ENCODE measurements around the gene DMD. TPM values are rescaled to one million over a fixed set of nuclear protein-coding genes. Genes with fewer than 3 reads are reported as not detected.

DMD gene
- total RNA-seq, 3 donors from 2014 or later (not counting 1 experiment from before 2014, with no cell fraction given): not detected

DNA sequence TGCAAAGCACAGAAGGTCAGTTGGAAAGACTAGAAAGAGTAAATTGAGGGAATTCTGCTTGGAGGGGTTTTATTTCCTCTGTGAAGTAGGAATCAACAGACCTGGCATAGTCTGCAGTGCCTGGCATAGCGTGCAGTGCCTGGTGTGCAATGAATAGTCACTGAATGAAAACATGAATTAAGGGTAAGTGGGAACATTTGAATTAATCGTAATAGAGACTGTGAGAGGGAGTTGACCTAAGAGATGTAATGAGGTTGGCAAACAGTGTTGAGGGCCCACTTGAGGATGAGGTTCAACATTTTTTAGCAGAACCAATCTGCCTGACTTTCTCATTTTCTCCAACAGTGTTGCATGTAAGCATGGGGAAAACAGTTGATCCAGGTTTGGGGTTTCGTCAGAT lies 1762.3 kb downstream of the DMD start:
- H3K4me1 ChIP-seq (ENCODE audit: control insufficient read depth, insufficient read depth, low read length): no peaks in the 10 kb centered on the region
- no peak overlapping the region for H3K4me3 Mint-ChIP-seq
- no peak for ATAC-seq
- TF ChIP-seq, protein P1, sequence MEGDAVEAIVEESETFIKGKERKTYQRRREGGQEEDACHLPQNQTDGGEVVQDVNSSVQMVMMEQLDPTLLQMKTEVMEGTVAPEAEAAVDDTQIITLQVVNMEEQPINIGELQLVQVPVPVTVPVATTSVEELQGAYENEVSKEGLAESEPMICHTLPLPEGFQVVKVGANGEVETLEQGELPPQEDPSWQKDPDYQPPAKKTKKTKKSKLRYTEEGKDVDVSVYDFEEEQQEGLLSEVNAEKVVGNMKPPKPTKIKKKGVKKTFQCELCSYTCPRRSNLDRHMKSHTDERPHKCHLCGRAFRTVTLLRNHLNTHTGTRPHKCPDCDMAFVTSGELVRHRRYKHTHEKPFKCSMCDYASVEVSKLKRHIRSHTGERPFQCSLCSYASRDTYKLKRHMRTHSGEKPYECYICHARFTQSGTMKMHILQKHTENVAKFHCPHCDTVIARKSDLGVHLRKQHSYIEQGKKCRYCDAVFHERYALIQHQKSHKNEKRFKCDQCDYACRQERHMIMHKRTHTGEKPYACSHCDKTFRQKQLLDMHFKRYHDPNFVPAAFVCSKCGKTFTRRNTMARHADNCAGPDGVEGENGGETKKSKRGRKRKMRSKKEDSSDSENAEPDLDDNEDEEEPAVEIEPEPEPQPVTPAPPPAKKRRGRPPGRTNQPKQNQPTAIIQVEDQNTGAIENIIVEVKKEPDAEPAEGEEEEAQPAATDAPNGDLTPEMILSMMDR (IDR thresholded peaks at IDR 0.05): no peak
- no peaks in the 10 kb centered on the region for H3K4me1 Mint-ChIP-seq
- no peak overlapping the region for H3K27ac Mint-ChIP-seq
- H3K9me3 Mint-ChIP-seq: peaks cover 0 to 3% of the 10 kb centered on the region in 2 donors
- 93% methylated on average over 3 of the region's 3 CpGs for WGBS (ENCODE audit: insufficient coverage)
- no peaks in the 10 kb centered on the region for H3K9me3 ChIP-seq (ENCODE audit: control insufficient read depth, insufficient read depth, low read length)
- H3K27me3 ChIP-seq (ENCODE audit: control insufficient read depth, insufficient read depth, low read length): no peaks in the 10 kb centered on the region
- no peak overlapping the region for H3K27ac ChIP-seq (ENCODE audit: low read length)
- intact Hi-C loops (cut with micrococcal nuclease): no loop called here
- no peaks in the 10 kb centered on the region for H3K36me3 Mint-ChIP-seq
- no peak overlapping the region for H3K4me3 ChIP-seq (ENCODE audit: low read length)
- no peaks in the 10 kb centered on the region for H3K36me3 ChIP-seq (ENCODE audit: control insufficient read depth, insufficient read depth, low read length)
- H3K27me3 Mint-ChIP-seq (ENCODE audit: low read depth in 2 of 2): no peaks in the 10 kb centered on the region
- no peak for DNase-seq

DNA sequence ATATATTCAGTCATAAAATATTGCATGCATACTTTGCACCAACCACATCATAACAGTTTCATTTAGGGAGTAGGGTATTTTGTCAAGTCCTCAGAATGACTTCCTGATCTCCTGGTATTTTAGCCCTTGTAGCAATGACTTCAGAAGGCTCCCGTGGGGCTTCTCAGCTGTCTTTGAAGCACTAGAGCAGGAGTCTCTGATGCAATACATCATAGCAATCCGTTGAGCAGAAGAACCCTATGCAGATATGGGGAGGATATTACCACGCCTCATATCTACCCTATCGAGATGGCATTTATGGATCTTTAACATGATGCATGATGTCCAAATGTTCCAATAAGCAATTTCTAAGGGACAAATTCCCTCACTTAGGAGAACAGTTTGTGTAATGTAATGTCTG lies 1765.8 kb downstream of the DMD start:
- Mint-ChIP-seq H3K36me3 (no peaks in the 10 kb centered on the region), H3K27me3 (ENCODE audit: low read depth in 2 of 2) (no peaks in the 10 kb centered on the region), H3K4me3 (no peak overlapping the region), H3K27ac (no peak overlapping the region), H3K9me3 (peaks cover 0 to 3% of the 10 kb centered on the region in 2 donors), H3K4me1 (no peaks in the 10 kb centered on the region)
- no peaks in the 10 kb centered on the region for H3K36me3 ChIP-seq (ENCODE audit: control insufficient read depth, insufficient read depth, low read length)
- TF ChIP-seq, protein P1 (IDR thresholded peaks at IDR 0.05): no peak
- 79% methylated on average over 4 of the region's 4 CpGs for WGBS (ENCODE audit: insufficient coverage)
- intact Hi-C loops (cut with micrococcal nuclease): no loop called here
- ATAC-seq (no peak), DNase-seq (no peak)
- no peak overlapping the region for H3K27ac ChIP-seq (ENCODE audit: low read length)
- H3K4me3 ChIP-seq (ENCODE audit: low read length): no peak overlapping the region
- H3K9me3 ChIP-seq (ENCODE audit: control insufficient read depth, insufficient read depth, low read length): no peaks in the 10 kb centered on the region
- no peaks in the 10 kb centered on the region for H3K27me3 ChIP-seq (ENCODE audit: control insufficient read depth, insufficient read depth, low read length)
- H3K4me1 ChIP-seq (ENCODE audit: control insufficient read depth, insufficient read depth, low read length): no peaks in the 10 kb centered on the region

DNA sequence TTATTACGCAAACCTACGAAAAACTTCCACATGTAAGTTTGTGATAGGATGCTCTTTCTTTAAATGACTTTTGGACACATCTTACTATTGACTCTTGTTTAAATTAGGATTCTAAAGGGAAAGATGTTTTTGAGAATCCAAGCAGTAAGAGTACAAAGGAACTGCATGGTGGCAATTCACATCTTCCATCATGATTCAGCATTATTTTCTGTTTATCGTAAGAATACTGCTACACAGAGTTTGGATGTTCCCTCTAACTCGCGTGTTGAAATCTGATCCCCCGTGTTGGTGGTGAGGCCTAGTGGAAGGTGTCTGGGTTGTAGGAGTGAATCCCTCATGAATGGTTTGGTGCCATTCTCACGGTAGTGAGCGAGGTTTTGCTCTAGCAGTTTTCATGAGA lies 1767.7 kb downstream of the DMD start:
- DNase-seq (no peak), ATAC-seq (no peak)
- H3K9me3 ChIP-seq (ENCODE audit: control insufficient read depth, insufficient read depth, low read length): no peaks in the 10 kb centered on the region
- H3K4me1 Mint-ChIP-seq: no peaks in the 10 kb centered on the region
- WGBS (ENCODE audit: insufficient coverage): 89% methylated on average over 5 of the region's 8 CpGs
- H3K27ac ChIP-seq (ENCODE audit: low read length): no peak overlapping the region
- no peaks in the 10 kb centered on the region for H3K9me3 Mint-ChIP-seq
- no peak overlapping the region for H3K4me3 Mint-ChIP-seq
- H3K27me3 Mint-ChIP-seq (ENCODE audit: low read depth in 2 of 2): no peaks in the 10 kb centered on the region
- no peaks in the 10 kb centered on the region for H3K4me1 ChIP-seq (ENCODE audit: control insufficient read depth, insufficient read depth, low read length)
- TF ChIP-seq, protein P1 (IDR thresholded peaks at IDR 0.05): no peak
- H3K4me3 ChIP-seq (ENCODE audit: low read length): no peak overlapping the region
- H3K27me3 ChIP-seq (ENCODE audit: control insufficient read depth, insufficient read depth, low read length): no peaks in the 10 kb centered on the region
- no peak overlapping the region for H3K27ac Mint-ChIP-seq
- intact Hi-C loops (cut with micrococcal nuclease): no loop called here
- no peaks in the 10 kb centered on the region for H3K36me3 Mint-ChIP-seq
- no peaks in the 10 kb centered on the region for H3K36me3 ChIP-seq (ENCODE audit: control insufficient read depth, insufficient read depth, low read length)

DNA sequence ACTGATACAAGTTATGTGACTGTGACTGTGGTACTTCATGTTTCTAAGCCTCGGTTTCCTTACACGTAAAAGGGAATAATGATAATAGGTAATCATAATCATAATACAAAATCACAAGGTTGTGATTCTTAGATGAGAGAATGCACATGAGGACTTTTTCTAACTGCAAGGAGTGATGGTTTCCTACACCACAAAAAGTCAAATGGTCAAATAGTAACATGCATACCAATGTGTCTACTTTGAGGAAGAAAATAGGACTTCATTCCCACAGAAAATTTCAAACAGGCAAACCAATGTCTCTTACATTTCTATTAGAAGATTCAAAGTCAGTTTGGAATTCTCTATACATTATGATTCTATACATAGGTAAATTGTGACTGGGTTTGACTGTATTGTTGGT lies 1770.8 kb downstream of the DMD start:
- TF ChIP-seq, protein P1 (IDR thresholded peaks at IDR 0.05): no peak
- DNase-seq: no peak
- H3K36me3 ChIP-seq (ENCODE audit: control insufficient read depth, insufficient read depth, low read length): no peaks in the 10 kb centered on the region
- Mint-ChIP-seq H3K9me3 (no peaks in the 10 kb centered on the region), H3K4me3 (no peak overlapping the region), H3K4me1 (no peaks in the 10 kb centered on the region), H3K27me3 (ENCODE audit: low read depth in 2 of 2) (peaks cover 0 to 7% of the 10 kb centered on the region in 2 donors), H3K27ac (no peak overlapping the region), H3K36me3 (no peaks in the 10 kb centered on the region)
- no peaks in the 10 kb centered on the region for H3K27me3 ChIP-seq (ENCODE audit: control insufficient read depth, insufficient read depth, low read length)
- no peak overlapping the region for H3K4me3 ChIP-seq (ENCODE audit: low read length)
- intact Hi-C loops (cut with micrococcal nuclease): no loop called here
- H3K9me3 ChIP-seq (ENCODE audit: control insufficient read depth, insufficient read depth, low read length): no peaks in the 10 kb centered on the region
- WGBS (ENCODE audit: insufficient coverage): no CpG with 5 or more reads among the region's 2 CpGs
- H3K27ac ChIP-seq (ENCODE audit: low read length): no peak overlapping the region
- no peak for ATAC-seq
- H3K4me1 ChIP-seq (ENCODE audit: control insufficient read depth, insufficient read depth, low read length): no peaks in the 10 kb centered on the region

All from natural killer cell (primary cell).